PFSK-1 (cell line): ENCODE results near the gene NFAT5.

ENCODE experiments used
- POLR2AphosphoS5 ChIP-seq: IDR thresholded peaks from 2 replicates; pipeline ENCODE4 v1.6.1; 2012; ENCODE audit warnings: low read depth, mild to moderate bottlenecking, control low read depth, low read length, moderate library complexity
- TAF1 ChIP-seq: IDR thresholded peaks from 2 replicates; pipeline ENCODE4 v1.6.1; 2012; ENCODE audit warnings: low read length, control low read depth, borderline replicate concordance; ENCODE audit not compliant: insufficient read depth

DNA sequence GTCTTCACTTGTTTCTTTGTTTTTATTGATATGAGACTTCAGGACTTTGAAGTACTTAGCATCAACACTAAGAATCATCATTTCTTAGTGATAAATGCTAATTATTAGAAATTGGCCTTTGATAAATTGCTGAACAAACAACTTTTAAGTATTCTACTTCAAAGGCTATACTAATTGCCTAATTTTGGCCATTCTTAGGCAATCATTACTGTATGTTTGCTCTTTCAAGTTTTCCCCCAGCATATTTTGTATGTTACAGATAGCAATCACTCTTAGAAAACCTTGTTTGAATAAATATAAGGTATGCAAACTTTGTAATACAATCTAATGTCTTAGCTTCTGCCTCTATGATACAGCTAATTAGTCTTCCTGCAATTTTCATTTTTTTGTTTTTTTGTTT, 114.6 kb downstream of the NFAT5 start:
- TF ChIP-seq TAF1: no peak
- no peak for TF ChIP-seq POLR2AphosphoS5
